Adrenal gland (tissue), 12 donors: Measurements from ENCODE around the gene AP1G2. TPM values are rescaled to one million over a fixed set of nuclear protein-coding genes. Genes with fewer than 3 reads are reported as not detected.

ENCODE experiments used
- DNase-seq, 7 donors: peaks; one replicate each; pipeline ENCODE4 v3.0.0-alpha.2; 2019 to 2020
- H3K27ac ChIP-seq, 5 donors: fragments of 200-600 bp; sonication (generic) in 4 of 5; 1 replicate in 3 of 5; 2 replicates in 2 of 5; pipeline versions ENCODE4 v1.5.1 to v1.8.0; 2016 to 2020; ENCODE audit warnings: mild to moderate bottlenecking in 1 of 5
- H3K27me3 ChIP-seq: fragments of 200-600 bp; 2 replicates; pipeline ENCODE4 v1.8.0; 2021
- H3K36me3 ChIP-seq, 2 donors: fragments of 200-600 bp; replicated peaks in 1 of 2; 1 replicate in 1 of 2; 2 replicates in 1 of 2; pipeline versions ENCODE4 v1.5.1 to v1.8.0; 2018 to 2022
- H3K4me1 ChIP-seq, 2 donors: fragments of 200-600 bp; replicated peaks in 1 of 2; 1 replicate in 1 of 2; 2 replicates in 1 of 2; pipeline versions ENCODE4 v1.5.1 to v1.8.0; 2018 to 2021
- H3K4me3 ChIP-seq, 4 donors: fragments of 200-600 bp; sonication (generic) in 3 of 4; one replicate each; pipeline ENCODE4 v1.5.1; 2016 to 2018
- H3K9me3 ChIP-seq, 3 donors: fragments of 200-600 bp; sonication (generic) in 1 of 3; replicated peaks in 1 of 3; 1 replicate in 2 of 3; 2 replicates in 1 of 3; pipeline versions ENCODE4 v1.5.1 to v1.8.0; 2016 to 2021
- POLR2A ChIP-seq, 2 donors: fragments of 450-650 bp; IDR thresholded peaks; one replicate each; pipeline ENCODE4 v1.6.1; 2017; ENCODE audit warnings: antibody characterized with exemption in 2 of 2, mild to moderate bottlenecking in 2 of 2, moderate library complexity in 1 of 2
- WGBS, 4 donors: extraction: QIAGEN DNeasy Blood & Tissue Kit in 2 of 4; methylation state at CpG; one replicate each; pipeline versions ENCODE4 v1.1.5 to v1.1.7; 2013 to 2017; 5-methylcytosine and 5-hydroxymethylcytosine counted together
- intact Hi-C, 2 donors: fragments of 100-400 bp; cut with DNase I; formaldehyde crosslinking; loops; one replicate each; pipeline versions ENCODE4 v1.14.1 to v1.15.0; 2022 to 2023
- polyA plus RNA-seq, 3 donors: library from polyadenylated mRNA; stranded (reverse); fragments of 200-250 nt in 2 of 3; fragments of 350-450 nt in 1 of 3; fragmentation: Illumina TruSeq in 1 of 3; extraction: RNeasy Lipid Tissue Mini Kit (QIAGEN cat#74804) in 1 of 3; gene quantifications; one replicate each; pipeline ENCODE4 v1.2.3, GENCODE V29; 2013 to 2014
- total RNA-seq, 9 donors: library from RNA; depleted of rRNA in 4 of 9; stranded (reverse); fragments of >200 nt in 4 of 9; fragments of 120-200 nt in 1 of 9; fragmentation: NEBNext Ultra II Directional in 1 of 9; extraction: Animal tissue kit (Norgen Biotek cat#: 25700) in 1 of 9; gene quantifications; one replicate each; pipeline versions ENCODE4 v1.1.0 to v1.2.4, GENCODE V29; 2013 to 2023
- TF ChIP-seq, protein P1 (sequence below), 6 experiments: fragments of 450-650 bp in 4 of 6; fragments of 200-600 bp in 2 of 6; sonication (generic) in 1 of 6; IDR thresholded peaks; 1 replicate in 5 of 6; 2 replicates in 1 of 6; pipeline versions ENCODE4 v1.5.1 to v1.8.0; 2016 to 2021; ENCODE audit warnings: antibody characterized with exemption in 6 of 6, mild to moderate bottlenecking in 2 of 6, moderate library complexity in 1 of 6
- donor health status: healthy with polysubstance abuse.
- donor health status: Bipolar disorder and iron deficiency.
- donor health status: DM: yes; HTN: yes; CAD: no.
- donor health status: DM: no; HTN: no; CAD: no.
- donor health status: DM: no; HTN: no; CAD: no.
- donor health status: DM: yes; HTN: yes; CAD: no.

Gene AP1G2
- total and polyA plus RNA-seq, 12 donors, result 27.9 to 587 (median 79.5) TPM

DNA sequence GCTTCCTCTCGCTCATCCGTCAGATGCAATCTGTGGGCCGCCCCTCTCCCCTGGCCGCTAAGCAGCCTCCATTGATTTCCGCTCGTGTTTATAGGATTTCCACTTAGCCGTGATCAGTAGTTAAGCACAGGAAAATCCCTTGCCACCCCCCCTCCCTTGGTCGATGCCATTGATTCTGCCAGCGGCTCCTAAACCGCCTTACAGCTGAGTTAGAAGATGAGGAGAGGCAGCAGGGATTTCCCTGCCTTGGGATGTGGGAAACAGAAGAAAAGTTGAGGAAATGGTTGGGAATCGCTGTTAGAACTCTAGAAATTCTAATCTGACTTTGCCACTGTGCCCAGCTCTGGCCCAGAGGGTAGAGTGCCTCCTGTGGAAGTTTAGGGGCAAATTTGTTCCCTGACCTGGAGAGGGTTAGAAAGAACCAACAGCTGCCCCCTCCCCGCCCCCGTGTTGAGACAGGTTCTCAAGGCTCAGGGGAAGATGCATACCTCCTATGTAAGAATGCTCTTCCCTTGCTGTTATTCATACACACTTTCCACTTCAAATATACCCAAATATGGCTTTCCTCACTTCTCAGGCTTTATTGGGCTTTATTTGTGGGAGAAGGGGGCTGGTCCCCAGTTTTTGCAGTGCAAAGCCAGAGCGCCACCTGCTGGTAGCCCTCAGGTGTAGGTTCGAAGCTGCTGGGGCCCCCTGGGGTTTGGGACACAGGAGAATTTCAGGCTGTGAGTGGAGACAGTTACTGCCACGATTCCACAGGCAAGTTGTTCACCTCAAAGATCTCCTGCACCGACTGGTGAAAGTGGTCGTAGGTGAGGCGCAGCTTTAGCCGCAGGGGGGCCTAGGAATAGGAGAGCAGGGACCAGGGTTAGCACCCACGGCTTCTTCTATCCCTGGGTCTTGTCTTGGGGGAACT lies 8.3 kb downstream of the AP1G2 start:
- WGBS, 4 donors, result 65 to 79% (median 76%) methylated on average over 19 to 21 of the region's 21 CpGs
- no peak overlapping the region for H3K4me3 ChIP-seq
- peaks cover 19 to 22% of the 10 kb centered on the region in 2 donors for H3K4me1 ChIP-seq
- no peak for TF ChIP-seq POLR2A (IDR thresholded peaks at IDR 0.05)
- TF ChIP-seq, protein P1, sequence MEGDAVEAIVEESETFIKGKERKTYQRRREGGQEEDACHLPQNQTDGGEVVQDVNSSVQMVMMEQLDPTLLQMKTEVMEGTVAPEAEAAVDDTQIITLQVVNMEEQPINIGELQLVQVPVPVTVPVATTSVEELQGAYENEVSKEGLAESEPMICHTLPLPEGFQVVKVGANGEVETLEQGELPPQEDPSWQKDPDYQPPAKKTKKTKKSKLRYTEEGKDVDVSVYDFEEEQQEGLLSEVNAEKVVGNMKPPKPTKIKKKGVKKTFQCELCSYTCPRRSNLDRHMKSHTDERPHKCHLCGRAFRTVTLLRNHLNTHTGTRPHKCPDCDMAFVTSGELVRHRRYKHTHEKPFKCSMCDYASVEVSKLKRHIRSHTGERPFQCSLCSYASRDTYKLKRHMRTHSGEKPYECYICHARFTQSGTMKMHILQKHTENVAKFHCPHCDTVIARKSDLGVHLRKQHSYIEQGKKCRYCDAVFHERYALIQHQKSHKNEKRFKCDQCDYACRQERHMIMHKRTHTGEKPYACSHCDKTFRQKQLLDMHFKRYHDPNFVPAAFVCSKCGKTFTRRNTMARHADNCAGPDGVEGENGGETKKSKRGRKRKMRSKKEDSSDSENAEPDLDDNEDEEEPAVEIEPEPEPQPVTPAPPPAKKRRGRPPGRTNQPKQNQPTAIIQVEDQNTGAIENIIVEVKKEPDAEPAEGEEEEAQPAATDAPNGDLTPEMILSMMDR (IDR thresholded peaks at IDR 0.05), result peak; percentile 59 to 85 (median 76)
- H3K27ac ChIP-seq, result no peak overlapping the region
- H3K9me3 ChIP-seq, result no peaks in the 10 kb centered on the region
- peaks cover 0 to 47% of the 10 kb centered on the region in 2 donors for H3K36me3 ChIP-seq
- intact Hi-C loops, result no loop called here
- H3K27me3 ChIP-seq, result no peaks in the 10 kb centered on the region
- DNase-seq, result peak in 4 of 7 donors; percentile 56 to 74 (median 62)

DNA sequence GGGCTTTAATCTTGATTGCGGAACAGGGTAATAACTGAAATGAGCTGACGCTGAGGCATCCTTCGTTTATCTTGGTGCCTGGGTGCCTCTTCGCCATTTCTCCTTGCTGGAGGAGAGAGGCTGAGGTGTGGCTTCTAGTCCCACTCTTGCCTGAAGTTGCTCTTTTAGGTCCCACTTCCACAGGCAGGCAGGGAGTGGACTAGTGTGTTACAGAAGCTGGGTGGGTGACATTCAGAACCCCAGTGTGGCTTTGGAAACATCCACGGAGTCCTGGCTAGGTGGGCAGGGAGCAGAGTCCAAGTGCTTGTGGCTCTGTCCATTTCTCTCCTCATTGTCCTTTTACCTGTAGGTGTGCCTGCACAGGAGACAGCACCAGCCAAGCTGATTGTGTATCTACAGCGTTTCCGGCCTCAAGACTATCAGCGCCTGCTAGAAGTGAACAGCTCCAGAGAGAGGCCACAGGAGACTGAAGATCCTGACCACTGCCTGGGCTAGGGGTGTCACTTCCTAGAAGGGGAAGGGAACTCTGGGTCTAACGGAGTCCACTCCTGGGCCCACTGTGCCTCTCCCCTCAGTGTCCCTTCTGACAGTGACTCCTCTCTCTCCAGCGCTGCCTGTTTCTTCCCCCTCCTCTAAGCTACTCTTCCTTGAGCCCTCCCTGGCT lies 9.1 kb downstream of the AP1G2 start:
- no peak overlapping the region for H3K4me3 ChIP-seq
- intact Hi-C loops, result no loop called here
- TF ChIP-seq, protein P1 (IDR thresholded peaks at IDR 0.05), result no peak
- TF ChIP-seq POLR2A (IDR thresholded peaks at IDR 0.05), result no peak
- H3K36me3 ChIP-seq, result peaks cover 0 to 40% of the 10 kb centered on the region in 2 donors
- no peaks in the 10 kb centered on the region for H3K27me3 ChIP-seq
- H3K4me1 ChIP-seq, result peaks cover 19 to 22% of the 10 kb centered on the region in 2 donors
- H3K9me3 ChIP-seq, result no peaks in the 10 kb centered on the region
- no peak overlapping the region for H3K27ac ChIP-seq
- no peak for DNase-seq
- WGBS, 4 donors, result 89 to 94% (median 90%) methylated on average over 10 of the region's 10 CpGs

DNA sequence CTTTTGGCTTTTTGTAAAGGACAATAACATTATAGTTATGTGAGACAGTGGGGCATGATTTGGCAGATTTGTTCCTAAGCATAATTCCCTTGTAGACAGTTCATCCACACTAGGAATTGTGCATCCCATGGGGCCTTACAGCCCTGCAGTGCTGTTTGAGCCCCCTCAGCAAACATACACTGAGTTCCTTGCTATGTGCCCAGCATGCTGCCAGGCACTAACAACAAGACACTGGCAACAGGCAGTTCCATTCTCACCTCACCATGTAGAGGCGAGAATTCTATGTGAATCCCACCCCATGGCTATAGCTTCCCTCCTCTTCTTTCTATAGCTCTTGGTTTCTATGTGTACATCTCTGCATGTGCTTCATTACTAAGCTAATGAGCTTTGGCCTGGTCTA lies 9.6 kb downstream of the AP1G2 start:
- peaks cover 16 to 22% of the 10 kb centered on the region in 2 donors for H3K4me1 ChIP-seq
- no peak overlapping the region for H3K4me3 ChIP-seq
- no peak overlapping the region for H3K27ac ChIP-seq
- peaks cover 0 to 40% of the 10 kb centered on the region in 2 donors for H3K36me3 ChIP-seq
- no peaks in the 10 kb centered on the region for H3K27me3 ChIP-seq
- H3K9me3 ChIP-seq, result no peaks in the 10 kb centered on the region
- intact Hi-C loops, result no loop called here
- TF ChIP-seq POLR2A (IDR thresholded peaks at IDR 0.05), result no peak
- TF ChIP-seq, protein P1 (IDR thresholded peaks at IDR 0.05), result no peak
- WGBS, 4 donors, result 94 to 100% (median 98%) methylated on average over 1 of the region's 1 CpG
- DNase-seq, result no peak

DNA sequence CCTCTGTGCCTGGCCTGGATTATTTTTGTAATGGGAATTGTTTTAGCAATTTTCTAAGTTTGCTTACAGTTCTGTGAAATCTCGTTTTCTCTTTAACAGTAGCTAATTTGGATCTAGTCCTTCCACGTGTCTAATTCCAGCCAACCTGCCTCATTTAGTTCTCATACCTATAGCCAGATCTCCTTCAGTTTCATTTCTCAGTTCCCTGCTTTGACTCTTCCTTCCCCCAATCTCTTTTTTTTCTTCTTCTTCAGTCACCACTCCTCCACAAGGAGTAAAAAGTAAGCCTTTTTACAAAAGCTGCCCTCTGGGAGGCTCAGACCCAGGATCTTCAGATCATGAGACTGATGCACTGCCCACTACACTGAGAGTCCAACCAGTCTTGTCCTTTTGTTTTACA lies 10.1 kb downstream of the AP1G2 start:
- no peaks in the 10 kb centered on the region for H3K27me3 ChIP-seq
- intact Hi-C loops, result no loop called here
- DNase-seq, result no peak
- H3K4me1 ChIP-seq, result peaks cover 14 to 22% of the 10 kb centered on the region in 2 donors
- no peaks in the 10 kb centered on the region for H3K9me3 ChIP-seq
- TF ChIP-seq POLR2A (IDR thresholded peaks at IDR 0.05), result no peak
- TF ChIP-seq, protein P1 (IDR thresholded peaks at IDR 0.05), result no peak
- no peak overlapping the region for H3K27ac ChIP-seq
- WGBS, 4 donors, result 35 to 50% (median 47%) methylated on average over 2 of the region's 2 CpGs
- H3K36me3 ChIP-seq, result peaks cover 0 to 40% of the 10 kb centered on the region in 2 donors
- H3K4me3 ChIP-seq, result no peak overlapping the region
